Measurements from ENCODE around the gene ZACN.
"Not testable (repeated sequence)": the region's sequence is repeated elsewhere in the genome, so short reads cannot be mapped to it uniquely, and the experiment has no call there.

The ZACN gene

GRCh38 chr17:76078860-76079534, at the start of gene ZACN:
Gene ZACN (plus strand): TSS chr17:76079182. CDS start chr17:76079265, 83 bp downstream.
- Mint-ChIP-seq H3K4me3 (peak within 1 kb of the TSS in 1 of 2 donors; percentile 40), H3K27ac (peak within 1 kb of the TSS; percentile 56)
- no peak for DNase-seq

GRCh38 chr17:76032073-76032779, 46.8 kb upstream of the ZACN start:
- Mint-ChIP-seq H3K9me3 (no peaks in the 10 kb centered on the region), H3K4me3 (no peak overlapping the region), H3K27ac (no peak overlapping the region), H3K36me3 (peaks cover 2 to 10% of the 10 kb centered on the region in 2 donors), H3K27me3 (peaks cover 0 to 8% of the 10 kb centered on the region in 2 donors), H3K4me1 (peaks cover 9 to 12% of the 10 kb centered on the region in 2 donors)
- DNase-seq (no peak), ATAC-seq (replicated peaks) (no peak)

More at GRCh38 chr17:76078860-76079534, at the start of gene ZACN:
- Mint-ChIP-seq H3K9me3 (no peaks in the 10 kb centered on the region), H3K27me3 (peaks cover 49 to 54% of the 10 kb centered on the region in 2 donors), H3K4me1 (peaks cover 45 to 59% of the 10 kb centered on the region in 2 donors), H3K36me3 (peaks cover 9 to 15% of the 10 kb centered on the region in 2 donors)
- no peak for ATAC-seq (replicated peaks)

GRCh38 chr17:76032780-76033108, 46.2 kb upstream of the ZACN start:
- Mint-ChIP-seq H3K4me1 (peaks cover 8 to 12% of the 10 kb centered on the region in 2 donors), H3K27ac (no peak overlapping the region), H3K9me3 (no peaks in the 10 kb centered on the region), H3K4me3 (no peak overlapping the region), H3K27me3 (peaks cover 0 to 8% of the 10 kb centered on the region in 2 donors), H3K36me3 (peaks cover 2 to 10% of the 10 kb centered on the region in 2 donors)
- ATAC-seq (replicated peaks) (no peak), DNase-seq (no peak)

- Mint-ChIP-seq H3K4me3 (no peak overlapping the region), H3K36me3 (peaks cover 3 to 12% of the 10 kb centered on the region in 2 donors), H3K27me3 (peaks cover 0 to 8% of the 10 kb centered on the region in 2 donors), H3K4me1 (peaks cover 8 to 12% of the 10 kb centered on the region in 2 donors), H3K27ac (no peak overlapping the region), H3K9me3 (no peaks in the 10 kb centered on the region)
- no peak for DNase-seq
- ATAC-seq (replicated peaks) = no peak
Observed at GRCh38 chr17:76033139-76033538, 45.8 kb upstream of the ZACN start.

- no peak overlapping the region for H3K27ac Mint-ChIP-seq
- no peak for DNase-seq
- peaks cover 0 to 2% of the 10 kb centered on the region in 2 donors for H3K27me3 Mint-ChIP-seq
- no peaks in the 10 kb centered on the region for H3K9me3 Mint-ChIP-seq
- peaks cover 3 to 4% of the 10 kb centered on the region in 2 donors for H3K4me1 Mint-ChIP-seq
- peaks cover 9 to 27% of the 10 kb centered on the region in 2 donors for H3K36me3 Mint-ChIP-seq
- H3K4me3 Mint-ChIP-seq = no peak overlapping the region
- no peak for ATAC-seq (replicated peaks)
Observed at GRCh38 chr17:76034428-76035350, 44.3 kb upstream of the ZACN start.

GRCh38 chr17:76036497-76037261, 42.3 kb upstream of the ZACN start:
- Mint-ChIP-seq H3K9me3 (no peaks in the 10 kb centered on the region), H3K4me1 (peaks cover 0 to 1% of the 10 kb centered on the region in 2 donors), H3K4me3 (no peak overlapping the region), H3K27ac (no peak overlapping the region), H3K36me3 (peaks cover 17 to 41% of the 10 kb centered on the region in 2 donors), H3K27me3 (no peaks in the 10 kb centered on the region)
- no peak for ATAC-seq (replicated peaks)
- no peak for DNase-seq

- Mint-ChIP-seq H3K36me3 (peaks cover 23 to 48% of the 10 kb centered on the region in 2 donors), H3K4me1 (peaks cover 0 to 1% of the 10 kb centered on the region in 2 donors), H3K9me3 (no peaks in the 10 kb centered on the region), H3K4me3 (no peak overlapping the region), H3K27me3 (no peaks in the 10 kb centered on the region), H3K27ac (no peak overlapping the region)
- DNase-seq (no peak), ATAC-seq (replicated peaks) (no peak)
Observed at GRCh38 chr17:76038050-76038449, 40.9 kb upstream of the ZACN start.

GRCh38 chr17:76039121-76039520, 39.9 kb upstream of the ZACN start:
- peaks cover 34 to 56% of the 10 kb centered on the region in 2 donors for H3K36me3 Mint-ChIP-seq
- no peak overlapping the region for H3K4me3 Mint-ChIP-seq
- no peak overlapping the region for H3K27ac Mint-ChIP-seq
- H3K4me1 Mint-ChIP-seq = peaks cover 0 to 1% of the 10 kb centered on the region in 2 donors
- DNase-seq = no peak
- no peak for ATAC-seq (replicated peaks)
- no peaks in the 10 kb centered on the region for H3K9me3 Mint-ChIP-seq
- H3K27me3 Mint-ChIP-seq = no peaks in the 10 kb centered on the region

- DNase-seq = no peak
- H3K36me3 Mint-ChIP-seq = peaks cover 36 to 60% of the 10 kb centered on the region in 2 donors
- no peak overlapping the region for H3K4me3 Mint-ChIP-seq
- ATAC-seq (replicated peaks) = no peak
- H3K9me3 Mint-ChIP-seq = no peaks in the 10 kb centered on the region
- peaks cover 0 to 1% of the 10 kb centered on the region in 2 donors for H3K4me1 Mint-ChIP-seq
- no peaks in the 10 kb centered on the region for H3K27me3 Mint-ChIP-seq
- peak overlapping the region; percentile 62 for H3K27ac Mint-ChIP-seq
Observed at GRCh38 chr17:76040376-76040775, 38.6 kb upstream of the ZACN start.

- ATAC-seq (replicated peaks); H3K4me3 Mint-ChIP-seq: not testable (repeated sequence)
- H3K27ac Mint-ChIP-seq = peak overlapping the region; percentile 47
Observed at GRCh38 chr17:76042868-76043267, 36.1 kb upstream of the ZACN start.

GRCh38 chr17:76044475-76045007, 34.4 kb upstream of the ZACN start:
- H3K9me3 Mint-ChIP-seq; H3K27ac Mint-ChIP-seq; ATAC-seq (replicated peaks); H3K4me3 Mint-ChIP-seq; DNase-seq; H3K27me3 Mint-ChIP-seq: not testable (repeated sequence)
- Mint-ChIP-seq H3K4me1 (peaks cover 6 to 17% of the 10 kb centered on the region in 2 donors), H3K36me3 (peaks cover 50 to 67% of the 10 kb centered on the region in 2 donors)

More at GRCh38 chr17:76042868-76043267, 36.1 kb upstream of the ZACN start:
- H3K9me3 Mint-ChIP-seq, DNase-seq, H3K4me1 Mint-ChIP-seq, H3K27me3 Mint-ChIP-seq: not testable (repeated sequence)
- peaks cover 43 to 68% of the 10 kb centered on the region in 2 donors for H3K36me3 Mint-ChIP-seq

GRCh38 chr17:76046064-76046463, 32.9 kb upstream of the ZACN start:
- H3K36me3 Mint-ChIP-seq = peaks cover 52 to 71% of the 10 kb centered on the region in 2 donors

GRCh38 chr17:76048025-76048605, 30.9 kb upstream of the ZACN start:
- H3K27ac Mint-ChIP-seq = peak overlapping the region; percentile 69
- no peak for DNase-seq
- H3K27me3 Mint-ChIP-seq = no peaks in the 10 kb centered on the region
- H3K36me3 Mint-ChIP-seq = peaks cover 45 to 64% of the 10 kb centered on the region in 2 donors
- H3K4me3 Mint-ChIP-seq = no peak overlapping the region
- H3K4me1 Mint-ChIP-seq = peaks cover 8 to 17% of the 10 kb centered on the region in 2 donors
- H3K9me3 Mint-ChIP-seq = no peaks in the 10 kb centered on the region
- ATAC-seq (replicated peaks) = peak in 1 of 2 donors; percentile 33

More at GRCh38 chr17:76046064-76046463, 32.9 kb upstream of the ZACN start:
- H3K9me3 Mint-ChIP-seq = no peaks in the 10 kb centered on the region
- ATAC-seq (replicated peaks) (no peak), DNase-seq (no peak)
- no peak overlapping the region for H3K27ac Mint-ChIP-seq
- peaks cover 6 to 17% of the 10 kb centered on the region in 2 donors for H3K4me1 Mint-ChIP-seq
- no peak overlapping the region for H3K4me3 Mint-ChIP-seq
- no peaks in the 10 kb centered on the region for H3K27me3 Mint-ChIP-seq

All from stimulated activated naive B cell treated with anti-CD40 and anti-IgM and Interleukin-4, amounts not matched to agents 10 μg/mL and 1 μg/mL and 100 μg/mL, for 72 hours (primary cell).